Activated CD4-positive, CD25-positive, alpha-beta regulatory T cell treated with anti-CD3 and anti-CD28 coated beads, Interleukin-2, amount 50 U/mL, for 16 hours (primary cell): ENCODE results near the gene NOD1.
A peak's percentile ranks its signal among the peaks of the same experiment; 100 is the strongest.
"Not testable (repeated sequence)": the region's sequence is repeated elsewhere in the genome, so short reads cannot be mapped to it uniquely, and the experiment has no call there.

Experiments
- DNase-seq: peaks from one replicate; pipeline ENCODE4 v3.0.0-alpha.2; 2020; ENCODE audit warnings: low read depth, low spot score

The NOD1 gene

GRCh38 chr7:30478349-30479201 lies at the start of gene NOD1:
TSS of gene NOD1 (minus strand) at chr7:30478784. CDS start at chr7:30456921, 21,863 bp downstream.
- DNase-seq, result peak; percentile 33

GRCh38 chr7:30527297-30527696 lies 48.7 kb upstream of the NOD1 start:
- not testable (repeated sequence) for DNase-seq

DNA sequence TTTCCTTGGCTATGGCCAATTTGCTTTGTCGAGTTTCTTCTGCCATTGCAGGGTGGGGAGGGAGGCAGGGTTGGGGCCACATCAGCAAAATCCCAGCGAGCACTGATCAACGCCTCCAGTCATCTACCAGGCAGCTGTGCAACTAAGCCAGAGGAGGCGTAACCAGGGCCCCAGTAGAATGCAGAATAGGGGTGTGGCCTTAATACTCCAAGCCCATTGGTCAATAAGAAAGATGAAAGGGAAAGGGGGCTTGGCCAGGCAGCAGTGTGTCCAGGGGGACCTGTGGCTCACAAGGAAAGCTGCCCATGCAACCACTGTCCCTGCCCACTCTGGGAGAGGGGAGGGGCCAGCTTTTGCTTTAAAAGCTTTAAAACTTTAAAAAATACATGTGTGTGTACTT lies 47.6 kb upstream of the NOD1 start:
- DNase-seq, result no peak

DNA sequence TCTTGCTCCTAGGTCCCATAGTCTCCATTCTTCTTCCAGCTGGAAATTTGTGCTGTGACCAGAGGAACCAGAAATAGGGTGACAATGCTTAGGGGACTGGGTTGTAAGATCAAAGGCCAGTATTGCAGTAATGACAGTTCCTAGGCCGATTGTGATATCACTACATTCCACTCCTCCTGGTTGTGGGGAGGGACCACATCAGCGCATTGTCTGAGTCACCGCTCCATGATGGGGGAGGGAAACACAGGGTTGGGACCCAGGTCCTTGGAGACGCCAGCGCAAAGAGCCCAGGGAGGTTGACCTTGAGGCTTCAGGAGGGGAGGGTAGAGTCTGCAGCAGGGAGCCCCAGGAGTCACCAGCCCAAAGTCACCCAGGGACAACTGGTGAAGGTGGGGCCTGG lies 46.8 kb upstream of the NOD1 start:
- DNase-seq, result no peak

- DNase-seq, result no peak
These were observed 46.0 kb upstream of the NOD1 start for GRCh38 chr7:30524545-30524944.

- no peak for DNase-seq
These were observed 44.9 kb upstream of the NOD1 start for GRCh38 chr7:30523466-30523865.

DNA sequence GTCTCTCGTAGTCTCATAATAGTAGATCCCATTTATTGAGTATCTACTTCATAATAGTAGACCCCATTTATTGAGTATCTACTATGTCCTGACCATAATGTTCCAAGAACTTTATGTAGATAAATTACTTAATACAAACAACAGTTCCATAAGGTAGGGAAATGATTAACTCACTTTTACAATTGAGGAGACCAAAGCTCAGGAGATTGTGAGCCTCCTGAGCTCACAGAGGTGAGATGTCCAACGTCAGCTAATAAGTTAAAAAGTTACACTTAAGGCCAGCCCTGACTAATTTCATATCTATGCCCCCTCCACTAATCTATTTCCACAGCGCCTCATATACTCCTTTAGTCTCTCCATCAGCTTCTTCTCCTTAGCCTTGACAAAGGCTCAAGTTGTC lies 43.6 kb upstream of the NOD1 start:
- no peak for DNase-seq

DNA sequence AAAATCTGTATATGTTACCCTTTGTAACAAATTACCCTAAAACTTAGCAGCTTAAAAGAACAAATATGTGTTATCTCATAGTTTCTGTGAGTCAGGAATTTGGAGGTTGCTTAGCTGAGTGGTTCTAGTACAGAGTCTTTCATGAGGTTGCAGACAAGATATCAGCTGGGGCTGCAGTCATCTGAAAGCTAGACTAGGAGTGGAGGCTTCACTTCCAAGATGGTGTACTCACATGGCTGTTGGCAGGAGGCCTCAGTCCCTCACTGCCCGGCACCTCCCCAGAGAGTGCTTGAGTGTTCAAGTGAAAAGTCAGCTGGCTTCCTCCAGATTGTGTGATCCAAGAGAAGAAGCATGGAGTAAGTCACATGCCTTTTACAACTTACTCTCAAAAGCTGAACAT lies 42.9 kb upstream of the NOD1 start:
- no peak for DNase-seq

GRCh38 chr7:30519122-30519521 lies 40.5 kb upstream of the NOD1 start:
- no peak for DNase-seq

GRCh38 chr7:30515761-30516160 lies 37.2 kb upstream of the NOD1 start:
- no peak for DNase-seq

- no peak for DNase-seq
These were observed 36.2 kb upstream of the NOD1 start for GRCh38 chr7:30514776-30515175.

- DNase-seq, result no peak
These were observed 35.6 kb upstream of the NOD1 start for GRCh38 chr7:30514177-30514576.

DNA sequence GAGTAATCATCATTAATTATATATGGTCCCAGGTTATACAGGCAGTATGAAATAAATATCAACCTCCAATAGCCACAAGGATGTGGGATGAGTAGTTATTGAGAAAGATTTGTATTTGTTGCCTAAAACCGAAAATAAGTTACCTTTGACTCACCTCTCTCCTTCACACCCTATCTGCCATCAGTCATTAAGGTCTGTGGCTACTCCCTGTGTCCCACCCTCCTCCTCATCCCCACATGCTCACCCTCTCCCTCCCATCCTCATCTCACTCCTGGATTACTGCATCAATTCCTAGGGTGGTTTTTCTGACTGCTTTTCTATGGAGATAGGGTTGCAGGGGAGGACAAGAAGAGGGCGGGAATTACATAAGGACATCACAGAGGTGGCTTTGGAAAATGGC lies 35.2 kb upstream of the NOD1 start:
- DNase-seq, result no peak

DNA sequence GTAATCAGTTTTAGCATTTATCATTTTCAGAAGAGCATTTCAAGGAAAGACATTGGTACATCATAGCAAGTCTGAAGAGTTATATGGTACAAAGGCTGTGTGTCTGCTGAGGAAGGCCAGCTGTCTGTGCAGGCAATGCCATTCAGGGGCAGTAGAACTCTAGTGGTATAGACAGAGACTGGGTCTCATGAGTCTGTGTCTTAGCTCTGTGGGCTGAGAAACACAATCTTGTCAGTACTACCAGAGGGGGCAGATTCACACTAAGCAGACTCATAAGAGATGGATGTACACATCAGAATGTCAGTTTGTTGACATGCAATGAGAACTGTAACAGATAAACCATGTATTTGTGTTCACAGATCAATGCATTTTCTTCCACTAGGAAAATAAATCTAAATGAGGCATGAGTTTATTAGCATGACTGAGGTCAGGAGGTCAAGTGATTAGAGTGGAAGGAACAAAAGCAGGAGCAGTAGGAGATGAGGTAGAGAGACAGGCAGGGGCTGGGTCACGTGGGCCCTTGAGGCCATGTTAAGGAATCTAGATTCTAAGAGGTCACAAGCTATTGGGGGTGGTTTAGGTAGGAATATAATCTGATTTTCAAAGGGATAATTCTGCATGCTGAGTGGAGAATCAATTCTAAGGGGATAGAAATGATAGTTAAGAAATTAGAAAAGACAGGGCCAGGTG lies 33.5 kb upstream of the NOD1 start:
- no peak for DNase-seq

- DNase-seq, result no peak
These were observed 32.9 kb upstream of the NOD1 start for GRCh38 chr7:30511494-30511893.

DNA sequence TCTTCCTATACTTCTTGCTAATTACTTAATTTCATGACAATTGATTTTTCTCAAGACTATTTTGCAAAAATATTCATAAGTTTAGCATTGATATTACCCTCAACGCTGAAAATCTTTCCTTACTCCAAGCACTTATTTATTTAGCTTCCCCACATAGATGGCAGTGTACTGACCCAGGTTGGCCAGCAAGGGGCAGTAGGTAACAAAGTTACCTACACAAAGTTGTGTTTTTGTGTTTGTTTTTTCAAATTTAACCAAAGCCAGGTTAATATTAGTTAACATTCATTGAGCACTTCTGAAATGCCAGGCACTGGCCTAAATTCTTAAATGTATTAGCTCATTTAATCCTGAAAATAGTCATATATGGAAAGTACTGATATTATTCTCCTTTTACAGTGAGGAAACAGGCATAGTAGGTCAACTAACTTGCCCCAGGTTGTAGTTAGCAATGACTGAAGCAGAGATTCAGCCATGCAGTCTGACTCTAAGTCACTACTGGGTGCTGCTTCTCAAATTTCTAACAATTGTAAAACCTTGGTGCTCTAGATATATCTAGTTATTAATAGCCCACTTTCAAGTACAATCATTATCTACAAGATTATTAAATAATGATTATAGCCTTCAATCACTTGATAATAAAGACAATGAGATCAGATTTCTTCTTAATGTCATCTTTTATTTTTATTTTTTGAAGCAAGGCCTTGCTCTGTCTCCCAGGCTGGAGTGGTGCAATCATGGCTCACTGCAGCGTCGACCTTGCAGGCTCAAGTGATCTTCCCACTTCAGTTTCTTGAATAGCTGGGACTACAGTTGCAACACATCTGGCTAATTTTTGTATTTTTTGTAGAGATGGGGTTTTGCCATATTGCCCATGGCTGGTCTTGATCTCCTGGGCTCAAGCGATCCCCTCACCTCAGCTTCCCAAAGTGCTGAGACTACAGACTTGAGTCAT lies 31.8 kb upstream of the NOD1 start:
- no peak for DNase-seq

DNA sequence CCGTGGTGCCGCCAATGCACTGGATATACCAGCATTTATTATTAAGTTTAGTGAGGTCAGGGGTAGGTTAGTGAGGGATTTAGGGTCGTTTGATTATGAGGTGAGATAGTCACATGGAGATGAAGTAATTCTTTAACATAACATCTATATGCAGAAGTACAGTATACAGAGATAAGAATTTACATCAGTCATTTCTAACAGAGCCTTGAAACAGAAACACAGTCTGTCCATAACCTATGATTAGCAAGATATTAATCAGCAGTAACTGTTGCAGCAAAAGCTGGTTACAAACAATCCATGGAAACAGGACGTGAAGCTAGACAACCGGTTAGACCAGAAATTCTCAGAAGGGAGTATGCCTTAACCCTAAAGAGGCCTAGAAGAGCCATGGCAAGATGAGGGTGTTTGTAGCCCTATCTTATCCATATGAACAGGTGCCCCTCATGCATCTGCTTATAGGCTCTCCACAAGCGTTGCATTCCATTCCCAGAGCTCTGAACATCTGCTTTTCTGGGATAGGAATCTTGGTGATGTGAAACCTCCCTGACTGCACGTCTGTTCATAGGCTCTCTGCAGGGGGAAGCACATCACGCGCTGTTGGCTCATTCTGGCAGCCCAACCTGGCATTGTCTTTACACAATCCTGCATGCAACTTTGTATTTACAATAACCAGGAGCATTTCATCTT lies 30.7 kb upstream of the NOD1 start:
- not testable (repeated sequence) for DNase-seq

- not testable (repeated sequence) for DNase-seq
These were observed 28.8 kb upstream of the NOD1 start for GRCh38 chr7:30507346-30507900.

DNA sequence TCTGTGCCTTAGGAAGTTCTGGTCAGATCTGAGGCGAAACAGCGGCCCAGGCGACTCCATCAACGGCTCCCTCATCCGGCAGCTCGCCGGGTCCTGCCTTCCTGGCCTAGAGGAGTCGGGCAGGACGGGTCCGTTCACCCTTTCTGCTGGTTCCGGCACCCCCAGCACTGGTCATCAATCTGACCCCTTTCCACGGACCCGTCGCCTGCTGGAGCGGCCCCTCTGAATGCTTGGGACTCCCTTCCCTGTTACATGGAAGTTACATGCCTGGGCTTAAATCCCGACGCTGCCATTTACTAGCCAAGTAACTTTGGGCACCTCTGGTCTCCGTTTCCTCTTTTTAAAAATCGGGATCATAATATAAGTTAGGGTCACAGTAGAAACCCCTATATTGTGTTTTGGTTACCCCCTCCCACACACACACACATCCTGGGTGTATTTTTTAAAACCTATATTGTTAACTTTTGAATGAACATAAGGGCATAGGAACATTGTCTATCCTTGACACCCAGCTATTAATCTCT lies 26.7 kb upstream of the NOD1 start:
- no peak for DNase-seq

GRCh38 chr7:30504301-30505173 lies 26.0 kb upstream of the NOD1 start, which contains the start of gene GGCT:
TSS of gene GGCT (minus strand) at chr7:30504829. CDS start at chr7:30504709, 120 bp downstream.
- DNase-seq, result peak; percentile 92
